Fibroblast of villous mesenchyme (primary cell): ENCODE results near the gene ZNF432. TPM values are rescaled to one million over a fixed set of nuclear protein-coding genes. Genes with fewer than 3 reads are reported as not detected.
A peak's percentile ranks its signal among the peaks of the same experiment; 100 is the strongest.
"Not testable (repeated sequence)": the region's sequence is repeated elsewhere in the genome, so short reads cannot be mapped to it uniquely, and the experiment has no call there.

Experiments
- DNase-seq: peaks from one replicate; pipeline ENCODE4 v3.0.0-alpha.2; 2010; ENCODE audit warnings: low read depth
- H3K4me3 ChIP-seq: 2 replicates; pipeline ENCODE4 v1.5.1; 2011; ENCODE audit warnings: low read depth, mild to moderate bottlenecking, low read length
- total RNA-seq: library from RNA; depleted of rRNA; stranded (reverse); fragments of >200 nt; gene quantifications from 2 replicates; pipeline ENCODE4 v1.2.3, GENCODE V29; 2012
- TF ChIP-seq, protein P1 (sequence below): IDR thresholded peaks from 2 replicates; pipeline ENCODE4 v1.5.1; 2012; ENCODE audit warnings: low read depth, mild to moderate bottlenecking, low read length; ENCODE audit not compliant: insufficient read depth

The ZNF432 gene
- total RNA-seq: 7.4 and 10.8 TPM in 2 replicates

DNA sequence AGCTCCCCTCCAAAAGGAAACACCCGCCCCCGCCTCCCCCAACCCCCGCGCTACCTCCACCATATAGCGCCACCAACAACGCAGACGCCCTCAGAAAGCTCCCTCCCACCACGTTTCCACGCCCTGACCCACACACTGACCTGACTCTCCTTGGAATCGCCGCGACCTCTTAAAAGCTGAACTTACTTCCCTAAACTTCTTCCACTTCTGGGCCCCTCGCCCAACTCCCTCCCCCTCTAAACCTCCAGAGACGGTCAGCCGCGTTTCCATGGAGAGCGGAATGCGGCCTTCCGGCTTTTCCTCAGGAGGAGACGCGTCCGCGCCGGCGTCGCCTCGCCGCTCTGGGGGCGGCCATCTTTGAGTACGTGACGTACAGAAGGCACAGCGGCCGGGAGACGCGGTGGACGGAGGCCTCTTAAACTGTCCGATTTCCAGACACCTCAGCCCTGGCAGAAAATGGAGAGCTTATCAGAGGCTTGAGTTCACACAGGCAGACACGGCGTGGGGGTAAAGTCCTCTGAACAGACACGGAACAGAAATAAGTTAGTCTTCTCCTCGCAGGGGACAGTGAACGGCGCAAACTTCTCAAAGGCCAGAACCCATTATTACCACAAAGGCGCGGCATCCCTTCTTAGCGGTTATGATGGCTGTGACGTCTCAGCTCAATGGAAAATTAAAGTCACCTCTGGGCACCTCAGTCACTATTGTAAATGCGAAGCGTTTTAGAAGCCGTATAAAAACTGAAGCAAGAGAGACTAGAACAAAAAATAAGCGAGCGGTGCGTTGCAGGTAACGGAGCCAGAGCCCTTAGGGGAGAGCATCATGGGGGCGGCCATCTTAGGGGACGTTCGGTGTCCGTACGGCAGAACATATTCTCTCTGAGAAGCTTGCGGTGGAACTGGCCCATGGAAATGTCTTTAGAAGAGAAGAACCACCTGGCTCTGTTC lies at the start of gene ZNF432:
ZNF432 (minus strand) TSS at position 284 of the 947 bp plus-strand sequence. CDS start 1,970 bp downstream, outside the sequence.
- TF ChIP-seq, protein P1, sequence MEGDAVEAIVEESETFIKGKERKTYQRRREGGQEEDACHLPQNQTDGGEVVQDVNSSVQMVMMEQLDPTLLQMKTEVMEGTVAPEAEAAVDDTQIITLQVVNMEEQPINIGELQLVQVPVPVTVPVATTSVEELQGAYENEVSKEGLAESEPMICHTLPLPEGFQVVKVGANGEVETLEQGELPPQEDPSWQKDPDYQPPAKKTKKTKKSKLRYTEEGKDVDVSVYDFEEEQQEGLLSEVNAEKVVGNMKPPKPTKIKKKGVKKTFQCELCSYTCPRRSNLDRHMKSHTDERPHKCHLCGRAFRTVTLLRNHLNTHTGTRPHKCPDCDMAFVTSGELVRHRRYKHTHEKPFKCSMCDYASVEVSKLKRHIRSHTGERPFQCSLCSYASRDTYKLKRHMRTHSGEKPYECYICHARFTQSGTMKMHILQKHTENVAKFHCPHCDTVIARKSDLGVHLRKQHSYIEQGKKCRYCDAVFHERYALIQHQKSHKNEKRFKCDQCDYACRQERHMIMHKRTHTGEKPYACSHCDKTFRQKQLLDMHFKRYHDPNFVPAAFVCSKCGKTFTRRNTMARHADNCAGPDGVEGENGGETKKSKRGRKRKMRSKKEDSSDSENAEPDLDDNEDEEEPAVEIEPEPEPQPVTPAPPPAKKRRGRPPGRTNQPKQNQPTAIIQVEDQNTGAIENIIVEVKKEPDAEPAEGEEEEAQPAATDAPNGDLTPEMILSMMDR: no peak
- DNase-seq: peak; percentile 98
- H3K4me3 ChIP-seq: peak within 1 kb of the TSS; percentile 76

DNA sequence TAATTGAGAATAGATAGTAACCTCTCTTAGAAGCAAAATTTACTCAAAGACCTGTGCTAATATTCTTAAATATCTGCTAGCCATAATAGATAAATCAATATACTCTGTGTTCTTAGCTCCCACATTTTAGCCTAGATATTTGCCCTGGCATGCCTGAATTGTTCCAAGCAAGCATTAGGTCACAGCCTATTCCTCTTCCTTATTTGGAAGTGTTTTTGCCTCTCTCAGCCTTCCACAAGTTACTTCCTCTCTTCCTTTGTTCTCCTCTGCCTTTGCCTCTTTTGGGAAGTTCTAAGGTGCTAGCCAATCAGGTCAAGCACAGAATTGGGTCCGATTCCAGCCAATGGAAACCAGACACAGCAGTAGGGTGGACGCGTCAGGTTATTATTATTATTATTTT lies 47.8 kb upstream of the ZNF432 start:
- not testable (repeated sequence) for DNase-seq, H3K4me3 ChIP-seq

DNA sequence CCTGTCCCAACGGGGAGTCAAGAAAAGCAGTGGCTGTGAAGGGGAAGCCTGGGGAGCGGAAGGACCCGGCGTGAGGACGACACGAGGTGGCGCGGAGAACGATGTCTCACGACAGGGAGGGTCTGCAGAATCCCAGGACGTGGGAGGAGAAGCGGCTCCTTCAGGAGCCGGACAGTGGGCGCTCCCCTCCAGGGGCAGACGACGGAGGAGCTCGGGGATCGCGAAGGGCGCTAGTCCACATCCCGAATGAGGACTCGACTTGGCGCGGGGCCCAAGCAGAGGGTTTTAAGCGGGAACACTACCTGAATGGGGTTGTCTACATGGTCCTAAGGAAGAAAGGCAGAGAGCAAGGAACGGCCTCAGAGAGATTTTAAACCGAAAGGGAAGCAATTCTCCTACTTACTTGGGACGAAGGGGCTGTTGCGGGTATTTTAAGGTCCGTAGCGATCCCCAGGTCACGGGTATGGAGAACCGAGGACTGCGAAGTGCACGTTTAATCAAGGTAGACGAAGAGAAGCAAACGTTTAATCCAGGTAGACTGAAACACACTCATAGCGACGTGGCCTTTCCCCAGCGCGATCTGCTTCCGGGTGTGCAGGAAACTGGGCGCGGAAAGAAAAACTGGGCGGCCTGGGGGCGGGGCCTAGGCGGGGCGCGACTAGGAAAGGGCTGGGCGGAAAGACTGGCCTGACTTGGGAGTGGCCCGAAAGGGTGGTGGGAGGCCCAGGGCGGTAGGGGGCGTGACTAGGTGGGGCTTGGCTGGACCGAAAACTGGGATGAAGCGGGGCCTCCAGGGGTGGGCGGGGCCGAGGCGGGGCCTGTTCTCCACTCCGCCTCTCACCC lies 46.8 kb upstream of the ZNF432 start, which contains the start of gene ZNF841:
ZNF841 (minus strand) TSS at position 594 of the 843 bp plus-strand sequence. CDS start 10,964 bp downstream, outside the sequence.
- H3K4me3 ChIP-seq: peak within 1 kb of the TSS; percentile 100
- peak; percentile 94 for DNase-seq
- TF ChIP-seq, protein P1: no peak

DNA sequence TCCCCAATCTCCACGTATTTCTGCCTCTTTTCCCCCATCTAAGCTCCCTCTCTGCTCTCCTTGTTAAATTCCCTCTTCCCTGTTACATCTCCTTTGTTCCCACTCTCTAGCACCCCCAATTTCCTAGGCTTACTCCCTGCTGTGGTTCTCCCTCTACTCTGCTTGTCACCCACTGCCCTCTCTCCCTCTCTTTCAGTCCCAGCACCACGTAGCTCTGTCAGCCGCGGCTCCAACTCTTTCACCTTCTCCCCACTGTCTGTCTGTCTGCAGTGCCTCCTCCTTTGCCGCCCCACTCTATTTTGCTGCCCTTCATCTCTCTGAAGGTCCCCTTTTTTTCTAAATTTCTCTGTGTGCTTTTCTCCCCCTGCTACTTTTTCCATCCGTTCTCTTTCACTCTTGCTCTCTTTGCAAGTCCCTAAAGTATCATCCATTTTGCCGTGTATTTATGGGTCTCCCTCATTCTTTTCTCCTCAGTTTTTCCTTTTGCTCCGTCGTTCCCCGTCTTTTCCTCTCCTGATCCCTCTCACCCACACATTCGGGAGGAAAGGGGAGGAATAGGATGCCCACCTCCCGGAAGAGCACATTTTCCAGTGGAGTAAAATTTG lies 46.0 kb upstream of the ZNF432 start:
- peak overlapping the region; percentile 100 for H3K4me3 ChIP-seq
- DNase-seq: peak; percentile 6
- TF ChIP-seq, protein P1: no peak

DNA sequence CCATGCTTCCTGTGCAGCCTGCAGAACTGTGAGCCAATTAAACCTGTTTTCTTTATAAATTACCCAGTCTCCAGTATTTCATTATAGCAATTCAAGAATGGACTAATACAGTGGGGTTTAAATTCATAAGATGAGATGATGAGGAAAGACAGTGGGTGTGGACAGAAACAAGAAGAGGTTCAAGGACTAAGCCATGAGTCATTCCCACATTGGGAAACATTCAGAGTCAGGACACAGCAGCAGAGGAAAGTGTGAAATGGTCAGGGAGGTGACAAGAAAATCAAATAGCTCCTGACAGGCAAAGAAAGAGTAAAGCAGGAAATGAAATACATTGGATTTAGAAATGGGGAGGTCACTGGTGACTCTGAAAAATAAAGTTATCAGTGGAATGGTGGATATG lies 37.8 kb upstream of the ZNF432 start:
- no peak overlapping the region for H3K4me3 ChIP-seq
- TF ChIP-seq, protein P1: no peak
- DNase-seq: peak; percentile 63

DNA sequence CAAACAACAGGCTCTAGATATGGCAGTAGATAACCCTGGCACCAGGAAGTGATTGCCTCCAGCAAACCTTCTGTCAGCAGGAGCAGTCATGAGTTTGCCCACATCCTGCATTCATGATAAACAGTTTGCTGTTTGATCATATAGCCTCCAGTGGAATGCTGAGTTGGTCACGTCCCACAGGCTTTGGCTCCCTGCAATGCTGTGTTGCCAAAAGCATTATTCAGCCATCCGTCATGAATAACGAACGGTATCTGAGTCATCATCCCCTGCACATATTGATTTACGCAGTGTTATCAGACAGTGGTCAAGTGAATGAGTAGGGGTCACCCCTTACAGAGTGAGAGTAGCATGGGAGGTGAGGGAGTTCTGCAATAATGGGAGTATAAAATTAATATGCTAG lies 21.9 kb upstream of the ZNF432 start:
- peak; percentile 42 for DNase-seq
- TF ChIP-seq, protein P1: no peak
- H3K4me3 ChIP-seq: no peak overlapping the region

DNA sequence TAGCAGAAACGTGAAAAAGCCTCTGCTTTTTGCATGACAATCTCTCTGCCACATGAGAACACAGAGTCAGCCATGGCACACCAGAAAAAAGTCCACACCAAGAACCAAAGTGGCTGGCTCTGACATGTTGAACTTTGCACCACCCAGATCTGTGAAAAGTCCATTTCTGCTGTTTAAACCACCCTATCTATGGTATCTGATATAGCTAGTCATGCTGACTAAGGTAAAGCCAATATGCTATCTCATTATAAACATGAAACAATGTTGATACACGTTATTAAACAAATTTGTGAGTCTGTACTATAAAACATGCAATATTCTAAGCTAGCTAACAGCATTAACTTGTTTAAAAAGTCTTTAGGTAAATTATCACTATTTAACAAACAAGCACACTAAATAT lies 21.0 kb upstream of the ZNF432 start:
- H3K4me3 ChIP-seq: no peak overlapping the region
- TF ChIP-seq, protein P1: no peak
- no peak for DNase-seq
